OCI-LY3 (cell line): ENCODE measurements around the gene GNAI2.

Source experiments
- H2AFZ ChIP-seq: fragments of 200-600, 300-600 bp; shearing (Covaris generic); 2 replicates; pipeline ENCODE4 v1.6.0; 2014; ENCODE audit warnings: antibody characterized with exemption, low read depth, low read length
- H3K27ac ChIP-seq: fragments of 200-600, 300-600 bp; sonication (generic); 2 replicates; pipeline ENCODE4 v1.5.1; 2014; ENCODE audit warnings: mild to moderate bottlenecking, low read length, moderate library complexity, mixed read lengths
- H3K27me3 ChIP-seq: fragments of 200-600, 300-600 bp; sonication (generic); 2 replicates; pipeline ENCODE4 v1.6.1; 2014; ENCODE audit warnings: low read depth, low read length, mixed read lengths
- H3K36me3 ChIP-seq: fragments of 200-600, 300-600 bp; sonication (generic); replicated peaks from 2 replicates; pipeline ENCODE3; 2014; ENCODE audit warnings: low read depth, low read length, mixed read lengths
- H3K4me1 ChIP-seq: fragments of 300-600, 200-600 bp; sonication (generic); 2 replicates; pipeline ENCODE4 v1.6.1; 2014; ENCODE audit warnings: low read length, mixed read lengths
- H3K4me2 ChIP-seq: fragments of 200-600, 300-600 bp; sonication (generic); 2 replicates; pipeline ENCODE4 v1.6.1; 2014; ENCODE audit warnings: low read length, mixed read lengths
- H3K4me3 ChIP-seq: fragments of 300-600, 200-600 bp; sonication (generic); 2 replicates; pipeline ENCODE4 v1.5.1; 2014; ENCODE audit warnings: antibody characterized with exemption, mild to moderate bottlenecking, low read length, moderate library complexity
- H3K79me2 ChIP-seq: fragments of 300-600, 200-600 bp; shearing (Covaris generic); 2 replicates; pipeline ENCODE4 v1.6.1; 2014; ENCODE audit warnings: mild to moderate bottlenecking, low read length, mixed read lengths
- H3K9ac ChIP-seq: fragments of 300-600, 200-600 bp; shearing (Covaris generic); 2 replicates; pipeline ENCODE4 v1.6.0; 2014; ENCODE audit warnings: mild to moderate bottlenecking, low read length, moderate library complexity
- H3K9me3 ChIP-seq: fragments of 200-600, 300-600 bp; shearing (Covaris generic); 2 replicates; pipeline ENCODE4 v1.6.1; 2014; ENCODE audit warnings: low read length, mixed read lengths; ENCODE audit not compliant: insufficient read depth
- H4K20me1 ChIP-seq: fragments of 200-600, 300-600 bp; sonication (generic); 2 replicates; pipeline ENCODE4 v1.6.1; 2016; ENCODE audit warnings: low read length, mixed read lengths; ENCODE audit not compliant: insufficient read depth
- EZH2phosphoT487 ChIP-seq: fragments of 200-600 bp; shearing (Covaris generic); IDR thresholded peaks from 2 replicates; pipeline ENCODE4 v1.6.1; 2018; ENCODE audit warnings: antibody characterized with exemption, mixed run types, low read depth
- TF ChIP-seq, protein P1 (sequence below): fragments of 200-600, 300-600 bp; sonication (generic); IDR thresholded peaks from 2 replicates; pipeline ENCODE4 v1.5.1; 2014; ENCODE audit warnings: antibody characterized with exemption, low read length, low read depth

Gene GNAI2

GRCh38 chr3:50275141-50275995 lies 39.4 kb downstream of the GNAI2 start:
- no peak overlapping the region for H3K4me2 ChIP-seq
- no peaks in the 10 kb centered on the region for H4K20me1 ChIP-seq
- no peak overlapping the region for H3K9ac ChIP-seq
- H3K4me3 ChIP-seq: no peak overlapping the region
- H3K36me3 ChIP-seq: no peaks in the 10 kb centered on the region
- H3K79me2 ChIP-seq: no peaks in the 10 kb centered on the region
- H2AFZ ChIP-seq: no peak overlapping the region
- no peaks in the 10 kb centered on the region for H3K9me3 ChIP-seq
- TF ChIP-seq, protein P1, sequence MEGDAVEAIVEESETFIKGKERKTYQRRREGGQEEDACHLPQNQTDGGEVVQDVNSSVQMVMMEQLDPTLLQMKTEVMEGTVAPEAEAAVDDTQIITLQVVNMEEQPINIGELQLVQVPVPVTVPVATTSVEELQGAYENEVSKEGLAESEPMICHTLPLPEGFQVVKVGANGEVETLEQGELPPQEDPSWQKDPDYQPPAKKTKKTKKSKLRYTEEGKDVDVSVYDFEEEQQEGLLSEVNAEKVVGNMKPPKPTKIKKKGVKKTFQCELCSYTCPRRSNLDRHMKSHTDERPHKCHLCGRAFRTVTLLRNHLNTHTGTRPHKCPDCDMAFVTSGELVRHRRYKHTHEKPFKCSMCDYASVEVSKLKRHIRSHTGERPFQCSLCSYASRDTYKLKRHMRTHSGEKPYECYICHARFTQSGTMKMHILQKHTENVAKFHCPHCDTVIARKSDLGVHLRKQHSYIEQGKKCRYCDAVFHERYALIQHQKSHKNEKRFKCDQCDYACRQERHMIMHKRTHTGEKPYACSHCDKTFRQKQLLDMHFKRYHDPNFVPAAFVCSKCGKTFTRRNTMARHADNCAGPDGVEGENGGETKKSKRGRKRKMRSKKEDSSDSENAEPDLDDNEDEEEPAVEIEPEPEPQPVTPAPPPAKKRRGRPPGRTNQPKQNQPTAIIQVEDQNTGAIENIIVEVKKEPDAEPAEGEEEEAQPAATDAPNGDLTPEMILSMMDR: no peak
- TF ChIP-seq EZH2phosphoT487: no peak
- H3K27ac ChIP-seq: no peak overlapping the region
- H3K27me3 ChIP-seq: peaks cover 4% of the 10 kb centered on the region; the same call in 1 of the 2 replicates
- peaks cover 9% of the 10 kb centered on the region; the same call in 1 of the 2 replicates for H3K4me1 ChIP-seq

GRCh38 chr3:50275996-50276761 lies 40.2 kb downstream of the GNAI2 start:
- no peak overlapping the region for H3K9ac ChIP-seq
- H3K4me3 ChIP-seq: no peak overlapping the region
- no peaks in the 10 kb centered on the region for H3K9me3 ChIP-seq
- H4K20me1 ChIP-seq: no peaks in the 10 kb centered on the region
- H2AFZ ChIP-seq: no peak overlapping the region
- no peak for TF ChIP-seq EZH2phosphoT487
- TF ChIP-seq, protein P1: no peak
- H3K27me3 ChIP-seq: peaks cover 4% of the 10 kb centered on the region; the same call in 1 of the 2 replicates
- peaks cover 9% of the 10 kb centered on the region; the same call in 1 of the 2 replicates for H3K4me1 ChIP-seq
- H3K79me2 ChIP-seq: no peaks in the 10 kb centered on the region
- no peak overlapping the region for H3K27ac ChIP-seq
- H3K36me3 ChIP-seq: no peaks in the 10 kb centered on the region
- H3K4me2 ChIP-seq: no peak overlapping the region

DNA sequence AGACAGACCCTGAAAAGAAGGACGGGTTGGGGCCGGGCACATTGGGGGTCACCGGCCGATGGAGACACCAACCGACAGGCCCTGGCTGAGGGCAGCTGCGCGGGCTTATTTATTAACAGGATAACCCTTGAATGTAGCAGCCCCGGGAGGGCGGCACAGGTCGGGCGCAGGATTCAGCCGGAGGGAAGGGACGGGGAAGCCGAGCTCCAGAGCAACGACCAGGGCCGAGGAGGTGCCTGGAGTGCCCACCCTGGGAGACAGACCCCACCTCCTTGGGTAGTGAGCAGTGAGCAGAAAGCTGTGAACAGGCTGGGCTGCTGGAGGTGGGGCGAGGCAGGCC lies 40.7 kb downstream of the GNAI2 start:
- Histone ChIP-seq H3K4me1 (peaks cover 9% of the 10 kb centered on the region; the same call in 1 of the 2 replicates), H3K36me3 (no peaks in the 10 kb centered on the region), H3K9me3 (no peaks in the 10 kb centered on the region), H2AFZ (no peak overlapping the region), H3K9ac (no peak overlapping the region), H3K27me3 (peaks cover 4% of the 10 kb centered on the region; the same call in 1 of the 2 replicates), H3K4me2 (no peak overlapping the region), H3K4me3 (no peak overlapping the region), H4K20me1 (no peaks in the 10 kb centered on the region), H3K79me2 (no peaks in the 10 kb centered on the region), H3K27ac (no peak overlapping the region)
- no peak for TF ChIP-seq EZH2phosphoT487
- TF ChIP-seq, protein P1: no peak
